Islet precursor cell (in vitro differentiated cells): ENCODE results near the gene CRLF1.
A peak's percentile ranks its signal among the peaks of the same experiment; 100 is the strongest.
"Not testable (repeated sequence)": the region's sequence is repeated elsewhere in the genome, so short reads cannot be mapped to it uniquely, and the experiment has no call there.

Experiments used
- DNase-seq: peaks from one replicate; pipeline ENCODE4 v3.0.0-alpha.2; 2018

The CRLF1 gene

DNA sequence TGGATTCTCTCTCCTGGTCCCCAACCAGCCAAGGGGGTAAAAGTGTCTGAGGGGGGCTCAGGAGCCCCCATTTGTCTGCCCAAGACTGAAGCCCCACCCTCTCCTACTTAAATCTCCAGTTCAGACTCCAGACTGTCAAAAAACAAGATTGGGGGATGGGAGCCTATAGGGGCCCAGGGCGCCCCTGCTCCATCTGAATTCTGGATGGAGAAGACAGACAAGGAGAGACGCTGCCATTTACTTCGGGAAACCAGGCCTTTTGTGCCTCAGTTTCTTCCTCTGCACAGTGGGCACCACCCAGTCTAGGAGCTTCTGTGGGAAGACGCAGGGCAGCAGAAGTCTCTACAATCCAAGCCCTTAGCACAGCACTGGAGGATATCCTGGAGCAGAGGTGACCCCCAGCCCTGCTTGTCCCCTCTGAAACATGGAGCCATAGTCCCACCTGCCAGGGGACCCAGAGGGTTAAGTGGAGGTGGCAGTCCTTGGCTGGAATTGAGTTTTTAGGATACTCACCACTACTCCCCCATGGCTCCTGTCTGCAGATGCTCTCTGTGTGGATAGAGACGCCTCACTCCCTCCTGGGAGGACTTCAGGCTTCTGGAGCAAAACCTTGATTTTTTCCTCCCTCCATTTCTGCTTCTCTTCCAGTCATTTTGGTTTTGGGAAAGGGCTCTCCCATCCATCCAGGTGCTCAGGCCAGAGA is 1.7 kb upstream of the CRLF1 start:
- DNase-seq, result no peak

GRCh38 chr19:18607226-18608101 is 865 bp upstream of the CRLF1 start:
- no peak for DNase-seq

DNA sequence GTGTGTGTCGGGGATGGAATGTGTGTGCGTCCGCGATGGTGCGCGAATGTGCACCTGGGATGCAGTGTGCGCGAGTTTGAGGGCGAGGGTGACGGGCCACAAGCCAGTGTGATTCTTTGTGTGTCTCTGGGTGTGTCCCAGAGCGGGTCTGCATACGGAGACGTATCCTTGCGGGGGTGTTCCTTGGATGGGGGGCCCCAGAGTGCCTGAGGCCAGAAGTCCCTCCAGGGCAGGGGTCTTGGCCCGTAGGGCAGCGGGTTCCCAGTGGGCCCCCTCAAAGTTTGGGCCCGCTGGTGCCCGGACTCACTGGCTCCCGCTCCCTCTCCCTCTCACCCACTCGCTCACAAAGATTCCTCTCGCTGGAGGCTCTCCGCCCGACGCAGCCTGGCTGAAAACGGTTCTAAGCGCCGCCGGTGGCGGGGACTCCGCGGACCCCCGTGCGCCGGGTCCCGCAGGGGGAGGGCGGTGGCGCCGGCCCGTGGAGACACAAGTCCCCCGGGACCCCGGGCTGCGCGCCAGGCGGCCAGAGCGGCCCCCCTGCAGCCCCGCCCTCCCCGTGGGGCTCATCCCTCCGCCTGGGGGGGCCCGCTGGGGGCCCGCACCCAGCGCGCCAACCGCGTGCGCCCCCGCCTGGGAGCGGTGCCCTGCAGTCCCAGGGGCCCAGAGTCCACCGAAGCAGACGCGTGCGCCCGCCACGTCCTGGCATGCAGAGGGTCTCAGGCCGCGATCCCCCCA is 886 bp downstream of the CRLF1 start:
- DNase-seq, result no peak

- DNase-seq, result no peak
Observed at GRCh38 chr19:18605196-18605545, 1.4 kb downstream of the CRLF1 start.

DNA sequence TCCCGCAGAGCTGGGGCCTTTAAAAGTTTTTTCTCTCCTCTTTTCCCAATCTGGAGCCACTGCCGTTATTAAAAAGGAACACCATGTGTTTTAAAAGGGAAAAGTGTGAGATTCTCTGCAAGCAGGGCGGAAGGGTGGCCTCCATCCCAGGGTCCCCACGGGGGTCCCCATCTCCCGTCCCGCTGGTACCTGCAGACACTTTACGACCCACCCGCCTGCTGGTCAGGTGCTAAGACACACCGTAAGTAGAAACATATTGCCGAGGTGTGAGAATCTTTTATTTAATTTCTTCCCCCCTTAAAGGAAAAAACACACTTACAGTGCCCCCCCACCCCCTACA is 1.8 kb downstream of the CRLF1 start:
- DNase-seq, result no peak

DNA sequence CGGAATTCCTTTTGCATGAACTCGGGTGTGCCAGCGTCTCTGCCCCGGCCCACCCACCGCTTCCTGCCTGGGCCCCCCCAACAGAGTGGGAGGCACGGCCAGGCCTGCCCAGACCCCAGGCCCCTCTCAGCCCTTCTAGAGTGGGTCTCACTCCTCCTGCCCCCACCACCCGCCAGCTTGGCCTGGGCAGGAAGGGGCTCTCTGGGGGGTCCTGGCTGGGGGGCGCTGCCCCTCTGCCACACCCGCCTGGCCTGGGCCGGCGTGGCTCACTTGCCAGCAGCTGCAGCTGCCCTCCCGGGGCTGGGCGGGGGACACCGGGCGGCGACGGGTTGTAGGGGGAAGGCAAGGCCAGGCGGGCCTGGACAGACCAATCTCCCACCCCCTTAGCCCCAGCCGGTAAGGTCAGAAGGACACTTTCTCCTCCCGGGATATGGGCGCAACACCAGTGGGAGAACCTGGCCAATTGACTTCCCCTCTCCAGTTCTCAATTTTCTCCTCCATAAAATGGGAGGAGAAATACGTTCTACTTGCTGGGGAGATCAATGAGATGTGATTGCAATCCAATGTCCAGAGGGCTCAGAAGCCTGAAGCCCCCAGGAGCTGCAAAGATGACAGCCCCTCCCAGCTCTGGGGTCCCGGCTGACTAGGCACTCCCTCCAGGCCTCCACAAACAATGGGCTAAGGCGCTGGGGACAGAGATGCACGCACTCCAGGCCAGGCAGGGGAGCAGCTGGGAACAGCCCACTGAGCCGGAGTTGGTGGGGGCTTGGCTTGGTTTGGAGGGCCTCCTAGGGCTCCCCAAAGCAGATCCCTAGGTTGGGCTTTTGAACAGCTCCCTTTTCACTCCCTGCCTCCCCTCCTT is 2.4 kb downstream of the CRLF1 start:
- no peak for DNase-seq

GRCh38 chr19:18603255-18603957 is 3.2 kb downstream of the CRLF1 start:
- peak; percentile 63 for DNase-seq

DNA sequence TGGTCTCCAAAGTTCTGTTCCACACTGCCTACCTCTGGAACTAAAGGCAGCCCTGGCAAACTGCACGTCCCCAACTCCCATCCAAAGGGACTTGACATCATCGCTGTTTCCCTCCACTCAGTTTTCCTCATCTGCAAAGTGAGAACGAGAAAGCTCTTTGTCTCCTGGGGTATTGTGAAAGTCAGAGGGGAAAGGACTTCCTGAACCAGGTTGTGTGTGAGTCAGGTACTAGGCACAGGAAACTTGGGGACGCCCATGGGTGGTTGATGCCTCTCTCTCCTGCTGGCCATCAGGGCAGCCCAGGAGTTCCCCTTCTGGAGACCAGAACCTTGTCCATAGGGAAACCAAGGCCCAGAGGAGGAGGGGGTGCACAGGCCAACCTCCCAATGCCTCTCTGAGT is 4.7 kb downstream of the CRLF1 start:
- DNase-seq, result no peak

- DNase-seq, result not testable (repeated sequence)
Observed at GRCh38 chr19:18600692-18601397, 5.8 kb downstream of the CRLF1 start.

DNA sequence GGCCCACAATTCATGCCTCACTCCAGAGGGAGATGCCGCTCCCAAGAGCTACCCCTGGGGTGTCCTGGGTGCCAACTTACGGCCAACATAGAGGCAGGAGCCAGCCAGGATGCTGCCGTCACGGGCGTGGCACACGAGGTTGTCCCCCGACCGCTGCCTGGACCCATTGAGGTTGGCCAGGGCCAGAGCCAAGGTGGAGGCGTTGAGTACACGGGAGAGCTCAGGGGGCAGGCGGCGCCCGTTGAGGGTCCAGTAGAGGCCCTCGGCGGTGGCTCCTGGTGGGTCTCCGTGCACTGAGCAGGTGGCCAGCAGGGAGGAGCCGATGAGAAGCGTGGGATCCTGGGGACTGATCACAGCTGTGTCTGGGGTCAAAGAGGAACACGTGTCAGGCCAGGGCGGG is 7.1 kb downstream of the CRLF1 start:
- DNase-seq, result no peak

- no peak for DNase-seq
Observed at GRCh38 chr19:18597809-18598660, 8.6 kb downstream of the CRLF1 start.

- DNase-seq, result peak; percentile 89
Observed at GRCh38 chr19:18596752-18597157, 9.8 kb downstream of the CRLF1 start.

DNA sequence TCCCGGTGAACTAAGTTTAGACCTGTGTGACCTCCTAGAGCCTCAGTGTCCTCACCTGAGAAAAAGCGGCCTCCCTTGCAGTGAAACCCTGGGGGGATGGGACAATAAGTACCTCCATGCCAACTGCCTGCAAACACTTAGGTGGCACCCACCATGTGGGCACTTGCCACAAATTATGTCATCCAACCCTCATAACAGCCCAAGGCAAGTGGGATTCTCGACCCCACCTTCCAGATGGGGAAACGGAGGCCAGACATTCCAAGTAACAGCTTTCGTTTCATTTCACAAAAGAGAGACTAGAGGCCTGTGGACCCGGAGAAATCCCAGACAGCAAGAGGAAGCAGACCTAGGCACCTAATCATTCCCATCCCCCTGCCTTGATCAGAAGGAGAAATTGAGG is 11.1 kb downstream of the CRLF1 start:
- DNase-seq, result no peak

GRCh38 chr19:18594824-18595373 is 11.7 kb downstream of the CRLF1 start:
- no peak for DNase-seq

DNA sequence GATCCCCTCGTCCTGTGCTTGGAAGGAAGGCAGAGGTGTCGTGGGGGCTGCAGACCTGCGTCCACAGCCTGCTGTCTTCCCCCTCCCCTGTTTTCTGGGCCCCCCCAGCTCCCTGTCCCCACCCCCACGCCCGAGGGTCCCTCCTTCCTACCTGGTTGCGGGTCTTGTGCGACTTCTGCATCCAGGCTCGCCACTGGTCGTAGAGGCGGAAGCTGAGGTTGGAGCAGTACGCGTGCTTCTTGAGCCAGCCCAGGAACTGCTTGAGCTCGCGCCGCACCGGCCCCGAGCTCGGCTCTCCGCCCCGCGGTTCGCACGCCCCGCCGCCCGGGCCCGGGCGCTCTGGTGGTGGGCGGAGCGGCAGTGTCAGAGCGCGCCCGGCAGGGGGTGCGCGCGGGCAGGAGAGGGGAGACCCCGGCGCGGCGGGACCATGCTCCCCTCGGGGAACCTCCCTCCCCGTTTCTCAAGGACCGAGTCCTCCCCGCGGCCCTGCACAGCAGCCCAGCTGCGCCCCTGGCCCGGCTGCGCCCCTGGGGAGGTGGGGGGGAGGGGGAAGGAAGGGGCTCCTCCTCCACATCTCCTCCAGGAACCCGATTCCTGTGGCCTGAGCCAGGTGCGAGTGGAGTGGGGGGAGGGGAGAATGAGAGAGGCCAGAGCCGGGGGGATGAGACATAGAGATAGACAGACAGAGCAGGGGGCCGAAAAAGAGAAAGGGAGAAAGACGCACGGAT is 12.3 kb downstream of the CRLF1 start:
- peak; percentile 87 for DNase-seq

GRCh38 chr19:18593367-18594095 is 13.1 kb downstream of the CRLF1 start:
- DNase-seq, result no peak

DNA sequence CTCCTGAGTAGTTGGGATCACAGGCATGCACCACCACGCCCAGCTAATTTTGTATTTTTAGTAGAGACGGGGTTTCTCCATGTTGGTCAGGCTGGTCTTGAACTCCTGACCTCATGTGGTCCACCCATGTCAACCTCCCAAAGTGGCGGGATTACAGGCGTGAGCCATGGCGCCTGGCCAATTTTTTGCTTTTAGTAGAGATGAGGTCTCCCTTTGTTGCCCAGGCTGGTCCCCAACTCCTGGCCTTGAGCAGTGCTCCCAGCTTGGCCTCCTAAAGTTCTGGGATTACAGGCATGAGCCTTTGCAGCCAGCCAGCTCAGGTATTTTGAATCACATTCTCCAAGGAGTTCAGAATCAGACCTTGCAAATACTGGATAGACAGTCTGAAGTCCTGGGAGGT is 13.9 kb downstream of the CRLF1 start:
- DNase-seq, result not testable (repeated sequence)

DNA sequence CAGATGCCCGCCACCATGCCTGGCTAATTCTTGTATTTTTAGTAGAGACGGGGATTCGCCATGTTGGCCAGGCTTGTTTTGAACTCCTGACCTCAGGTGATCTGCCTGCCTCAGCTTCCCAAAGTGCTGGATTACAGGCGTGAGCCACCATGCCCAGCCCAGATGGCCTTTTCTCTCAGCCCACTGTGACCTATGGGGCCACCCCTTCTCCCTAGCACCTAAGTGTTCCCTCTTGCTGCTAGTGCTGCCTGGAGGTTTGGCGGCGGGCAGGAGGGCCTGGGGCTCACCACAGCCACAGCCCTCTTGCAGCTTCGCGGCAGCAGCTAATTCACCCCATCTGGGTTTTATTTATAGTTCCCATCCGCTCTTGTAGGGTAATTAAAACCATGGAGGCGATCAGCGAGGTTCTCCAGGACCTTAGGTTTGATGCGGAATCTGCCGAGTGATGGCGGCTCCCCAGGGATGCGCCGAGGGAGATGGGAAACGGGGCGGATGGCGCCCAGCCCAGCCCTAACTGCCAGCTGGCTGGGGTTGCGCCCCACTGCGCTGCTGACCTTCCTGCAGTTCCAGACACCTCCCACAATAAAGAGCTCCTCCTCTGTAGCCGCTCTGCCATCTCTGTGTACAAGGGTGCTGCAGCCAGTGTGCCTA is 14.7 kb downstream of the CRLF1 start:
- DNase-seq, result no peak
